GM18873 (cell line): Measurements from ENCODE around the gene ADCY10.
"Not testable (repeated sequence)": the region's sequence is repeated elsewhere in the genome, so short reads cannot be mapped to it uniquely, and the experiment has no call there.

ENCODE experiments used
- ATAC-seq: cut with Tn5 transposase; IDR thresholded peaks from one replicate; pipeline ENCODE4 v1.9.1; 2021; ENCODE audit warnings: mild to moderate bottlenecking, moderate library complexity, moderate number of reproducible peaks; ENCODE audit not compliant: unreplicated experiment, low FRiP score

ADCY10 gene

GRCh38 chr1:167820684-167821355 lies 93.1 kb downstream of the ADCY10 start:
- ATAC-seq: no peak

GRCh38 chr1:167819849-167820683 lies 93.9 kb downstream of the ADCY10 start:
- no peak for ATAC-seq

GRCh38 chr1:167815650-167816049 lies 98.3 kb downstream of the ADCY10 start:
- no peak for ATAC-seq

GRCh38 chr1:167812972-167813371 lies 101.0 kb downstream of the ADCY10 start:
- no peak for ATAC-seq

- ATAC-seq: no peak
Observed at GRCh38 chr1:167808690-167809089, 105.2 kb downstream of the ADCY10 start.

- no peak for ATAC-seq
Observed at GRCh38 chr1:167808104-167808503, 105.8 kb downstream of the ADCY10 start.

GRCh38 chr1:167806676-167807075 lies 107.3 kb downstream of the ADCY10 start:
- not testable (repeated sequence) for ATAC-seq

GRCh38 chr1:167806235-167806634 lies 107.7 kb downstream of the ADCY10 start:
- ATAC-seq: not testable (repeated sequence)

GRCh38 chr1:167805041-167805556 lies 108.8 kb downstream of the ADCY10 start:
- ATAC-seq: no peak

GRCh38 chr1:167803358-167804207 lies 110.4 kb downstream of the ADCY10 start:
- peak; percentile 91 for ATAC-seq

GRCh38 chr1:167802235-167802634 lies 111.7 kb downstream of the ADCY10 start:
- ATAC-seq: no peak

GRCh38 chr1:167800251-167800650 lies 113.7 kb downstream of the ADCY10 start:
- no peak for ATAC-seq

GRCh38 chr1:167799747-167800146 lies 114.2 kb downstream of the ADCY10 start:
- no peak for ATAC-seq

- ATAC-seq: no peak
Observed at GRCh38 chr1:167798952-167799351, 115.0 kb downstream of the ADCY10 start.

- ATAC-seq: no peak
Observed at GRCh38 chr1:167797015-167797414, 116.9 kb downstream of the ADCY10 start.

GRCh38 chr1:167795810-167796740 lies 117.9 kb downstream of the ADCY10 start:
- no peak for ATAC-seq

- ATAC-seq: no peak
Observed at GRCh38 chr1:167794043-167794442, 119.9 kb downstream of the ADCY10 start.

GRCh38 chr1:167792188-167792565 lies 121.8 kb downstream of the ADCY10 start:
- ATAC-seq: no peak

GRCh38 chr1:167791281-167792187 lies 122.4 kb downstream of the ADCY10 start:
- ATAC-seq: no peak
